GM18502 (cell line): ENCODE results near the gene TSEN2.

Experiments used
- ATAC-seq: cut with Tn5 transposase; IDR thresholded peaks from one replicate; pipeline ENCODE4 v1.9.1; 2021; ENCODE audit warnings: mild to moderate bottlenecking; ENCODE audit not compliant: unreplicated experiment, poor library complexity

The TSEN2 gene

GRCh38 chr3:12578742-12579141 is 94.5 kb downstream of the TSEN2 start:
- no peak for ATAC-seq

GRCh38 chr3:12579456-12579855 is 95.2 kb downstream of the TSEN2 start:
- ATAC-seq = no peak

- ATAC-seq = no peak
Observed at GRCh38 chr3:12579905-12580304, 95.6 kb downstream of the TSEN2 start.

GRCh38 chr3:12582730-12583129 is 98.5 kb downstream of the TSEN2 start:
- ATAC-seq = no peak
